ENCODE results near the gene PXDN.
"Not testable (repeated sequence)": the region's sequence is repeated elsewhere in the genome, so short reads cannot be mapped to it uniquely, and the experiment has no call there.

PXDN gene

DNA sequence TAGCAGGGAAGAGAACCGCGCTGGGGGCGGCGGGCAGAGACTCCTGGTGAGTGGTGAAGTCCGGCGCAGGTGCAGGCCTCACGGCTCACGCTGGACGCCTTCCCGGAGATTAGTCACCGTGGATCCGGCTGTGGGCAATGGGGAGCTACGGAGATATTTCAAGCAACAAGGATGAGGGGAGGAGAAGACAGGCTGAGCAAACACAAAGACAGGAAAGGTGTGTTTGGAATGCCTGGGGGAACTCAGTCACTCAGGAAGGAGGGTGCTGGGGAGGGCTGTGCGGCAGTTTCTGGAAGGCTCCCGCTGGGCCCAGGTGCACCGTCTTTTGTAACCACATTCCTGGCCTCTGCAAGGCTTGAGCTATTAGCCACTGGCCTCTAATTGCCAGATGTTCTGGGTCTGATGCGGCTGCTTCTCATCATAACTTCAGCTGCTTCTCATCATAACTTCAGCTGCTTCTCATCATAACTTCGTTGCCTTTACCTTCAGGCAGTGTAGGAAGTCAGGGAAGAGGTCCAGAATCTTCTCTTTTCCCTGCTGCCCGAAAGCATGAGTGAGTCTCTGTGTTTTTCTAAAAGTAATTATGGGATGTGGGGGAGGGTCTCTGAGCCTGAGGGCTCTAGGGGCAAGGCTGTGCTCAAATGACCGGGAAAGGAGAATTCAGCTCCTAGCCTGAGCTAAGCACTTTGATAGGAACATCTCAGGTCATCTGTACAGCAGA lies 118.9 kb downstream of the PXDN start:
- no peaks in the 10 kb centered on the region for H3K36me3 Mint-ChIP-seq (ENCODE audit: low read depth)
- no peak overlapping the region for H3K27ac Mint-ChIP-seq
- no peak for DNase-seq
- no peaks in the 10 kb centered on the region for H3K9me3 Mint-ChIP-seq
- peaks cover 6% of the 10 kb centered on the region for H3K27me3 Mint-ChIP-seq
- H3K4me3 Mint-ChIP-seq: no peak overlapping the region
- H3K4me1 Mint-ChIP-seq (ENCODE audit: low read depth): no peaks in the 10 kb centered on the region

DNA sequence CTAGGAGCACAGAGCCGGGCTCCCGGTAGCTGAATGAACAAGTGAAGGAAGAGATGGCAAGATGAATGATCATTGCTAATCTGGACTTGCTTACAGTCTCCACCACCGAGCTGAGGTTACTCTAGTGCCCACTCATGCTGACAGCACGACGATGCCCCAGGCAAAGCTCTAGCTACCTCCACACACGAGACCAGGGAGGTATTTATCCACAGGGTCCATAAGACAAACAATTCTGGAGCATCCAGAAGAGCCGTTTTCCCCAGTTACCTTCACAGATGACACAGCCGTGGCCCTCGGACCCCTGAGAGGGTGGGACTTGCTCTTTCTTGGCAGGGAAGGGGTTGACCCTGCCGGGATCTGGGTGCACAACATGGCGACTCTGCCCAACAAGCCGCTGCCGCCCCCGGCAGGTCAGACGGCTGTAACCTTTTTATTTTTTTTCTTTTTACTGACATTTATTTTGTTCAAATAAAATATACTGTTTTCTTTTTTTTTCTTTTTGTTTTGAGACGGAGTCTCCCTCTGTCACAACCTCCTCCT lies 120.3 kb downstream of the PXDN start:
- Mint-ChIP-seq H3K4me1 (ENCODE audit: low read depth) (no peaks in the 10 kb centered on the region), H3K27ac (no peak overlapping the region), H3K27me3 (peaks cover 5% of the 10 kb centered on the region), H3K4me3 (no peak overlapping the region), H3K36me3 (ENCODE audit: low read depth) (no peaks in the 10 kb centered on the region), H3K9me3 (no peaks in the 10 kb centered on the region)
- DNase-seq: no peak

DNA sequence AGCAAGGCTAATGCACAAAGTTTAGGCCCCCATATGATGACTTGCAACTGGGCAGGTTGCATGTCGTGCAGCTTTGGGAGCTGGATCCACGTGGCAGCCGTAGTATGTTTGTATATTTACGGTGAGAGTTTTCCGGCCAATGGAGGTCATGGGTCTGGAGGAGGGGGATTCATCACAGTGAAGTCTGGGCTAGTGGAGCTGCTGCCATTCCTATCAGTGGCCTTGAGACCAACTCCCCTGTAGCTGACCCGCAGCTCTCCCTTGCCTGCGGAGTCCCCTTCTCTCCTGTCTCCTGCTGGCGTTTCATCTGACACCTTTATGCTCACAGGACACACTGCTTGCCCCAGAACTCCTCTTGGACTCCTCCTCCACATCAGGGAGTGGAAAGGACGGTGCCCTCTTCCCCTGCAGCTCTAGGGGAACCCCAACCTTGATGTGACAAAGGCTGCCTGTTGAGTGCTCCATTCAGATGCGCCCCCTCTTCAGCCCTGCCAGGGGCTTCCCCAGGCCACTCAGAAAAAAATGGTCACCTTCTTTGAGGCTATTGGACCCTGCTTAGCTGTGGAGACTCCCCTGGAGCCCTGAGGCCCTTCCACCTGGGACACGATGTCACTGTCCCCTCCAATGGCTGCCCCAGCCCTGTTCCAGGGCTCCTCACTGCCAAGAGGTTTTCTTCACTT lies 121.7 kb downstream of the PXDN start:
- no peak overlapping the region for H3K4me3 Mint-ChIP-seq
- no peaks in the 10 kb centered on the region for H3K36me3 Mint-ChIP-seq (ENCODE audit: low read depth)
- no peak for DNase-seq
- no peaks in the 10 kb centered on the region for H3K9me3 Mint-ChIP-seq
- H3K27me3 Mint-ChIP-seq: peaks cover 2% of the 10 kb centered on the region
- H3K27ac Mint-ChIP-seq: no peak overlapping the region
- no peaks in the 10 kb centered on the region for H3K4me1 Mint-ChIP-seq (ENCODE audit: low read depth)

DNA sequence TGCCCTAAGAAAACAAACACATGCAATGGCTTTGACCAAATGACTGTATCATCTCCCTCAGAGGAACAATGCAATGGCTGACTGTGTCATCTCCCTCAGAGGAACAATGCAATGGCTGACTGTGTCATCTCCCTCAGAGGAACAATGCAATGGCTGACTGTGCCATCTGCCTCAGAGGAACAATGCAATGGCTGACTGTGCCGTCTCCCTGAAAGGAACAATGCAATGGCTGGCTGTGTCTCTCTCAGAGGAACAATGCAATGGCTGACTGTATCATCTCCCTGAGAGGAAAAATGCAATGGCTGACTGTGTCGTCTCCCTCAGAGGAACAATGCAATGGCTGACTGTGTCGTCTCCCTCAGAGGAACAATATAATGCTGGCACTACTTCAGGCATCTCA lies 122.3 kb downstream of the PXDN start:
- H3K9me3 Mint-ChIP-seq; DNase-seq; H3K27ac Mint-ChIP-seq; H3K27me3 Mint-ChIP-seq; H3K4me1 Mint-ChIP-seq (ENCODE audit: low read depth); H3K4me3 Mint-ChIP-seq; H3K36me3 Mint-ChIP-seq (ENCODE audit: low read depth): not testable (repeated sequence)

DNA sequence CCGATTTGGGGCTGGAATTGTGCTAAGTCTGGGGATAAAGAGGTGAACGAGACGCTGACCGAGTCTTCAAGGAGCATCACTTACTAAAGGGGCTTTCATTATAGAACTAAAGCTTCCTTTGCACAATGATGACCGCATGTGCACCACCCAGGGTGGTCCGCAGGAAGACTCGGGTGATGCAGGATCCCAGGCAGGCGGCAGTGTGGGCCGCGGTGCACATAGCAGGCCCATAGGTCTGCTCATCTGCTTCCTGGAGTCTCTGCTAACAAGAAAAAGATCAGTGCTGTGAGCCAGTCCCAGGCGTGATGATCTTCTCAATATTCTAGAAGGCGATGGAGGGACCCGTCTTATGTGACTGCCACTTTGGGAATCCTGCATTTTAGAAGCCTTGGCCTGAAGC lies 122.8 kb downstream of the PXDN start:
- Mint-ChIP-seq H3K4me1 (ENCODE audit: low read depth) (no peaks in the 10 kb centered on the region), H3K4me3 (no peak overlapping the region), H3K36me3 (ENCODE audit: low read depth) (no peaks in the 10 kb centered on the region), H3K27me3 (no peaks in the 10 kb centered on the region), H3K9me3 (no peaks in the 10 kb centered on the region), H3K27ac (no peak overlapping the region)
- DNase-seq: no peak

DNA sequence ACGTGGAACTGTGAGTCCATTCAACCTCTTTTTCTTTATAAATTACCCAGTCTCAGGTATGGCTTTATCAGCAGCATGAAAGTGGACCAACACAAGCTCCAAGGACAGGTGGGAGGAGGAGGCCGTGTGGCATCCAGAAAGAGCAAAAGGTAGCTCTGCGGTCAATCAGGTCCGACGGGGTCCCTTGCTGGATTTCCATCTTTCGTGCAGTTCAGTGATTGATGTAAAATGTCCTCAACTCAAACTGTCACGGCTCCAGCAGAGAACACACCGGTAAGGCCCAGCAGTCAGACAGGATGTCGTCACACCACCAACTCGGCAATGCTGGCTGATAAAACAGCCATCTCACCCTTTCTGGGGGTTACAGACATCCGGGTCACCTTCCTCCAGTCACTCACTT lies 123.3 kb downstream of the PXDN start:
- no peaks in the 10 kb centered on the region for H3K9me3 Mint-ChIP-seq
- H3K36me3 Mint-ChIP-seq (ENCODE audit: low read depth): no peaks in the 10 kb centered on the region
- H3K4me1 Mint-ChIP-seq (ENCODE audit: low read depth): no peaks in the 10 kb centered on the region
- H3K4me3 Mint-ChIP-seq: no peak overlapping the region
- H3K27ac Mint-ChIP-seq: no peak overlapping the region
- DNase-seq: no peak
- no peaks in the 10 kb centered on the region for H3K27me3 Mint-ChIP-seq

DNA sequence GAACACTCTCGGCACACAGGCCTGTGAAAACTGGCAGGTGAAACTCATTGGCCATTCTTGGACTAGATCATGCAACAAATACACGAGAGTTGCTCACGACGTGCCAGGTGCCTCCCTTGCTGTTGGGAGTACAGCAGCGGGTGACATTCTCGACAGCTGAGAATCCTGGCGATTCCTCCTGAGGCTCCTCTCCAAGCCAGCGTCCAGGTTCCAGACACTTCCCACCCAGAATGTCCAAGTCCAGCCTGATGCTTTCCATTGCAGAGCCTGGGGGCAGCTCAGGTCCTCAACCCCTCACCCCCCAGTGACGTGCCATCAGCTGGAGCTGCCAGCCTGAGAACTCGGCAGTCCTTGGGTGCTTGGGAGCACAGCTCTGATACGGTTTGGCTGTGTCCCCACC lies 124.2 kb downstream of the PXDN start:
- Mint-ChIP-seq H3K4me1 (ENCODE audit: low read depth) (no peaks in the 10 kb centered on the region), H3K36me3 (ENCODE audit: low read depth) (no peaks in the 10 kb centered on the region), H3K4me3 (no peak overlapping the region), H3K9me3 (no peaks in the 10 kb centered on the region), H3K27me3 (no peaks in the 10 kb centered on the region), H3K27ac (no peak overlapping the region)
- no peak for DNase-seq

DNA sequence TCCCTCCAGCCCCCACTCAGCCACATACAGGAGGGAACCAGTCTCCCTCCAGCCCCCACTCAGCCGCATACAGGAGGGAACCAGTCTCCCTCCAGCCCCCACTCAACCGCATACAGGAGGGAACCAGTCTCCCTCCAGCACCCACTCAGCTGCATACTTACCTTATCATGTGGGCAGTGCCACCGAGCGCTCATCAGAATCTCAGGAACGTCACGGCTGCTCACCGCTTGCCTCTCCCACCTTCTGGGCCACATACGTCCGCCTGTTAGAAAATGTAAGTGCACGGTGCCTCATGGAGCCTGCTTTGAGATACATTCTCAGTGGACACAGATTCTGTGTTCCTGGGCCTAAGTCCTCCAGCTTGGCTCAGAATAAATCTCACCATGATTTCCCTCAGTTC lies 124.8 kb downstream of the PXDN start:
- H3K4me3 Mint-ChIP-seq: no peak overlapping the region
- no peak overlapping the region for H3K27ac Mint-ChIP-seq
- no peaks in the 10 kb centered on the region for H3K36me3 Mint-ChIP-seq (ENCODE audit: low read depth)
- no peaks in the 10 kb centered on the region for H3K9me3 Mint-ChIP-seq
- DNase-seq: no peak
- H3K4me1 Mint-ChIP-seq (ENCODE audit: low read depth): no peaks in the 10 kb centered on the region
- H3K27me3 Mint-ChIP-seq: no peaks in the 10 kb centered on the region

DNA sequence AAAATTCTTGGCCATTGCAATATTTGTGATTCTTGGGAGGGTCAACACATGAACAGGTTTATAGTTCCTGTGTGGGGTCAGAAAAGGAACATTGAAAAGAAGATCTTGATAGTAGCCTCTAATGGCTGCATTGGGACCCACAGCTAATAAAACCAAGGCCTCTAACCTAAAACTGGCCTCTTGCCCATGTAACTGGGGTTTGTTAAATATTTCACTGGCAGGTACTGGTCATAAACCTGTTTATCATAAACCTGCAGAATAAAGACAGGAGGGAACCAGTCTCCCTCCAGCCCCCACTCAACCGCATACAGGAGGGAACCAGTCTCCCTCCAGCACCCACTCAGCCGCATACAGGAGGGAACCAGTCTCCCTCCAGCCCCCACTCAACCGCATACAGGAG lies 125.3 kb downstream of the PXDN start:
- no peak for DNase-seq
- H3K27ac Mint-ChIP-seq: no peak overlapping the region
- H3K27me3 Mint-ChIP-seq: no peaks in the 10 kb centered on the region
- H3K4me3 Mint-ChIP-seq: no peak overlapping the region
- H3K9me3 Mint-ChIP-seq: no peaks in the 10 kb centered on the region
- H3K36me3 Mint-ChIP-seq (ENCODE audit: low read depth): no peaks in the 10 kb centered on the region
- H3K4me1 Mint-ChIP-seq (ENCODE audit: low read depth): no peaks in the 10 kb centered on the region

DNA sequence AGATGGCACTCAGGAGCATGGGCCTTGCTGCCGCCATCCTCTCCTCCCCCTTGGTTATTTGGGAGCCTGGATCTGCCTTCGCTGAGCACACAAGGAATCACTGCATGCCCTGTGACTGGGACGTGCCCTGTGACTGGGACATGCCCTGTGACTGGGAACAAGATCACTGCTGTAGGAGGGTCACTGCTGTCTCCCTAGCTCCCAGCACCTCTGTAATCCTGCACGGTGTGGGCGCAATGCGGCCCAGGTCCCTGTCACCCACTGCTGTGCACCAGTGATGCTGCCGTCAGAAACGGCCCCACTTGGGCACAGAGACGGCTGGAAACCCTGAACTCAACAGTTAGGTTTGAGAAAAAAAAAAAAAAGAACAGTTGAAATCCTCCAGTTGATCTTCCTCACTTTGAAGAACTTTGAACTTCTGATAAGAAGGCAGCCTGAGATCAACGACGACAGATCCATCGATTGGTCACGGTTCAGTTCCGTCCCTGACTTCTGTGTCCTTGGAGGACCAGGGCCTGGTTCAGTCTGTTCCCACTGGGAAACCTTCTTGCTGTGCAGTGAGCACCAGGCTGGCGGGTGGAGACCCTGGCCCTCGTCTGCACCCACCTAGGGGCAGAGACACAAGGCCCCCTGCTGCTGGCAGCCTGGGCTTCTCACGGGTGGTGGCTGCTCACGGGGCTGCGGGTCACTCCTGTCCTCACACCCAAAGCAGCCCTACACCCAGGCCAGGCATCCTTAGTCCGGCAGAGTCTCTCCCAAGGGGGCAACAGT lies 125.9 kb downstream of the PXDN start:
- H3K9me3 Mint-ChIP-seq: no peaks in the 10 kb centered on the region
- no peak overlapping the region for H3K4me3 Mint-ChIP-seq
- H3K36me3 Mint-ChIP-seq (ENCODE audit: low read depth): no peaks in the 10 kb centered on the region
- DNase-seq: no peak
- no peaks in the 10 kb centered on the region for H3K27me3 Mint-ChIP-seq
- H3K27ac Mint-ChIP-seq: no peak overlapping the region
- no peaks in the 10 kb centered on the region for H3K4me1 Mint-ChIP-seq (ENCODE audit: low read depth)

DNA sequence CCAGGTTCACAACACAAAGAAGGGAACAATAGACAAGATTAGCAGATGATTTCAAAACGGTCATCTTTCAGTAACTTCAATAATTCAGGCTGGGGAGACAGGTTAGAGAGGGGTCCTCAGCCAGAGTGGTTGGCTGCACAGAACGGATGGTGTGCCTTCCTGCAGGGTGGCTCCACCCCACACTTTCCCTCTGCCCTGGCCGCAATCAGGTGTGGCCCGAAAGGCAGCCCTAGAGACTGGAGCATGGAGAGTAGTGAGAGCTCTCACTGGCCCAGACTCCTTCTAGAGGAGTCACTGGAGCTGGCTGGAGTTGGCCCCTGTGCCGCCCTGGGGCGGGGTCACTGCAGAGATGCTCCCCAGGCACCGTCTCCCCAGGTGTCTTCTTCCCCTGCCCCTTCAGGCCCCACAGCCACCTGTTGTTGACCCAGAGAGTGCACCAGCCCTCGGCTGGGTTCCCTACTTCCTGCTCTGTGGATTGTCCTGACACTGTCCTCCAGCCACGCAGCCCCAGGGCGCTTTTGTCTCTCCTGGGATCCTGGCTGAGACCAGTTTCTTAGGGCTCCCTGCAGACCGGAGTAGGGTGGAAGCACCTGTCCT lies 126.8 kb downstream of the PXDN start:
- no peak for DNase-seq
- Mint-ChIP-seq H3K9me3 (no peaks in the 10 kb centered on the region), H3K4me3 (no peak overlapping the region), H3K36me3 (ENCODE audit: low read depth) (no peaks in the 10 kb centered on the region), H3K27ac (no peak overlapping the region), H3K27me3 (peaks cover under 1% of the 10 kb centered on the region), H3K4me1 (ENCODE audit: low read depth) (no peaks in the 10 kb centered on the region)

DNA sequence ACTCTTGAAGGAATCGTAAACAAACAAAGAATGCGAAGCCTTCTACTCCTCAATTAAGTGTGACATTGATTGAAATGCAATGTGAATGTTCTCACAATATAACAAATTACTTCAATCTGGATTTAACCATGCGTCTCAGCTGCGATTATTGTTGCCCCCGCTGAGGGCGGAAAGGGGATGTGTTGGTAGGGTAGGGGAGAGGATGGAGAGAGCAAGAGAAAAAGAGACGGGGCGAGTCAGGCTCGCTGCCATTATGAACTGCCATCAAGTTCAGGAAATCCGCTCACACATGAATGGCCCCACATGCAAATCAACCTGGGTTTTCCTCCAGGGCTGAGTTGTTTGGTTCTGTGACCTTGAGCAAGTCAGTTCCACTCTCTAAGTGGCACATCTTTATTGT lies 129.8 kb downstream of the PXDN start:
- H3K27me3 Mint-ChIP-seq: peaks cover 3% of the 10 kb centered on the region
- peaks cover 1% of the 10 kb centered on the region for H3K4me1 Mint-ChIP-seq (ENCODE audit: low read depth)
- no peak overlapping the region for H3K27ac Mint-ChIP-seq
- no peaks in the 10 kb centered on the region for H3K36me3 Mint-ChIP-seq (ENCODE audit: low read depth)
- H3K4me3 Mint-ChIP-seq: no peak overlapping the region
- no peaks in the 10 kb centered on the region for H3K9me3 Mint-ChIP-seq
- DNase-seq: no peak

DNA sequence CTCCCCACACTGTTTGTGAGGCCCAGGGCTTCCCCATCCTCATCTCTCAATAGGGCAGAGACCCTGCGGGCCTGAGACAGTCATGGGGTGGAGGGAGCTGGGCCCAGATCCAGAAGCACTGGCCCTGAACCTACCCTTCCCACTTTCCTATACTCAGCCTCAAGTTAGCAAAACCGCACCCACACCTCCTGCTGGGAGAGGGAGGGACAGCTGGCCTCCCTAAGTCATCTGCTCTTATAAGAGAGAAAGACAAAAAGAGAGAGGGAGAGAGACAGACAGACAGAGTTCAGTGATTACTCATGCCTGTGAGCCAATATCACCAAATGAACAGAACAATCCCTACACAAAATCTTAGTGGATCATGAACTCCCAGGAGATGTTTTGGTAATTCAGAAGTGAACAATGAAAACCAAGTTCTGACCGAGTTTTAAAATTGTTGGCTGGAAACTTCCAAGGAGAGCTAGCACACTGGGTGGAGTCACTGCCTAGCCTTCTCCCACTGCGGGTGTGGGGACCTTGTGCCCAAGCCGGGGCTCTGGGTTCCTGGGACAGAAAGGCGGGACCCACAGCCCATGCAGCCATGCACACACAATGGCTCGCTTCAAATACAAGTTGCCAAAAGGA lies 130.5 kb downstream of the PXDN start:
- H3K36me3 Mint-ChIP-seq (ENCODE audit: low read depth): no peaks in the 10 kb centered on the region
- peaks cover 3% of the 10 kb centered on the region for H3K4me1 Mint-ChIP-seq (ENCODE audit: low read depth)
- peaks cover 3% of the 10 kb centered on the region for H3K27me3 Mint-ChIP-seq
- no peak overlapping the region for H3K27ac Mint-ChIP-seq
- DNase-seq: no peak
- no peak overlapping the region for H3K4me3 Mint-ChIP-seq
- no peaks in the 10 kb centered on the region for H3K9me3 Mint-ChIP-seq

DNA sequence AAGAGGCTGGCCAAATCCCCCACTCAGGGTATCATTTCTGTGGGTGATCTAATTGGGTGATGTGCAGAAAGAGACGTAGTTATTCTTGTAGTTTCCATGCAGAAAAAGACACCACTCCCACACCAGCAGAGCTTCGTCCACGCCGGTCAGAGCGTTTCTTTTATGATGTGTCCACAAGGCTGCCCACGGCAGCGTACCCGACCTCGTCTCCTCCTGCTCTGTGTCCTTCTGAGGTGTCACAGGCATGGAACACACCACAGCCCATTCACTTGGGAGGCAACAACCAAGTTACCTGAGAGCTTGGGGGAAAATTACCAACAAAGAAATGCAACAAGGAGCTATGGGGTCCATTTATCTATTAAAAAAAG lies 131.3 kb downstream of the PXDN start:
- Mint-ChIP-seq H3K36me3 (ENCODE audit: low read depth) (no peaks in the 10 kb centered on the region), H3K4me1 (ENCODE audit: low read depth) (peaks cover 3% of the 10 kb centered on the region), H3K4me3 (no peak overlapping the region), H3K27ac (no peak overlapping the region), H3K27me3 (peaks cover 3% of the 10 kb centered on the region), H3K9me3 (no peaks in the 10 kb centered on the region)
- no peak for DNase-seq
